GM10266 (cell line): Measurements from ENCODE around the gene BMP2K.

Source experiments
- DNase-seq: peaks from one replicate; pipeline ENCODE4 v3.0.0; 2012; ENCODE audit errors: extremely low spot score
- TF ChIP-seq, protein P1 (sequence below): IDR thresholded peaks from 2 replicates; pipeline ENCODE4 v1.5.1; 2012; ENCODE audit warnings: mild to moderate bottlenecking, low read depth; ENCODE audit not compliant: control insufficient read depth, insufficient read depth; ENCODE audit errors: missing control alignments

Gene BMP2K

DNA sequence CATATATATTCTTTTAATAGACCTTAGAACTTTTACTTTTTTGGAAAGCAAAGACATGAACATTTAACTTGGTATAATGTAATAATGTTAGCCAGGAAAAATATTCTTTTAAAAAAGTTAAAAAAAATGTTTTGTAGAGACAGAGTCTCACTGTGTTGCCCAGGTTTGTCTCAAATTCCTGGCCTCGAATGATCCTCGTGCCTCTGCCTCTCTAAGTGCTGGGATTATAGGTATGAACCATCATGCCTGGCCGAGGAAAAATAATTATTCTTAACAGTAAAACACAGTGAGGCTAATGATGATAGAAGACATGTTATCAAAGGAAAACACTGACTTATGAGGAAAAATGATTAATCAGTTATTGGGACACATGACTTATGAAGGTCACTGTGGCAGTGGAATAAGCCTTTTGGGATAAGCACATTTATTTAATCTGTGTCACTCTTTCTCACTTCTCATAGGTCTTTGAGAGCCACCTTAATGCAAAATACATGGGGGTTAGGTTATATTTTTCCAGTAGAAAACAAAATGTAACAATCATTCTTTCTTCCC is 6.0 kb upstream of the BMP2K start:
- TF ChIP-seq, protein P1, sequence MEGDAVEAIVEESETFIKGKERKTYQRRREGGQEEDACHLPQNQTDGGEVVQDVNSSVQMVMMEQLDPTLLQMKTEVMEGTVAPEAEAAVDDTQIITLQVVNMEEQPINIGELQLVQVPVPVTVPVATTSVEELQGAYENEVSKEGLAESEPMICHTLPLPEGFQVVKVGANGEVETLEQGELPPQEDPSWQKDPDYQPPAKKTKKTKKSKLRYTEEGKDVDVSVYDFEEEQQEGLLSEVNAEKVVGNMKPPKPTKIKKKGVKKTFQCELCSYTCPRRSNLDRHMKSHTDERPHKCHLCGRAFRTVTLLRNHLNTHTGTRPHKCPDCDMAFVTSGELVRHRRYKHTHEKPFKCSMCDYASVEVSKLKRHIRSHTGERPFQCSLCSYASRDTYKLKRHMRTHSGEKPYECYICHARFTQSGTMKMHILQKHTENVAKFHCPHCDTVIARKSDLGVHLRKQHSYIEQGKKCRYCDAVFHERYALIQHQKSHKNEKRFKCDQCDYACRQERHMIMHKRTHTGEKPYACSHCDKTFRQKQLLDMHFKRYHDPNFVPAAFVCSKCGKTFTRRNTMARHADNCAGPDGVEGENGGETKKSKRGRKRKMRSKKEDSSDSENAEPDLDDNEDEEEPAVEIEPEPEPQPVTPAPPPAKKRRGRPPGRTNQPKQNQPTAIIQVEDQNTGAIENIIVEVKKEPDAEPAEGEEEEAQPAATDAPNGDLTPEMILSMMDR = no peak
- DNase-seq = no peak

GRCh38 chr4:78772526-78773091 is 3.5 kb upstream of the BMP2K start:
- TF ChIP-seq, protein P1 = no peak

DNA sequence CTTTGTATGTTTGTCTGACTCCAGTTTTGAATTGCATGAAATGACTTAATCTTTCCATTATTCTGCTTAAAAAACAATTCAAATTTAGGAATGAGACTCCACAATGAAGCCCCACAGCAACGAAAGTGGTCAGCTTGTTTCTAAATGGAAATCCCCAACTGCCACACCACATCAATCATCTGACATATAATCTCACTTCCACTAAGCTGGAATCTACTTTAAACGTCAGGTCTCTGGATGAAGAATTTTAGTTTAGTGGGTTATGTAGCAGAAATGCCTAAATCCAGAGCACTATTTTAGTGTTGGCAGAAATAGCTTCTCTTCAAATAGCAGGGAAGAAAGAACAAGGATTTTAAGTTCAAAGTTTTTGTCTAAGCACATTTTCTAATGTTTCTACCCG is 1.7 kb upstream of the BMP2K start:
- TF ChIP-seq, protein P1 = no peak

More at GRCh38 chr4:78772526-78773091, 3.5 kb upstream of the BMP2K start:
- no peak for DNase-seq

DNA sequence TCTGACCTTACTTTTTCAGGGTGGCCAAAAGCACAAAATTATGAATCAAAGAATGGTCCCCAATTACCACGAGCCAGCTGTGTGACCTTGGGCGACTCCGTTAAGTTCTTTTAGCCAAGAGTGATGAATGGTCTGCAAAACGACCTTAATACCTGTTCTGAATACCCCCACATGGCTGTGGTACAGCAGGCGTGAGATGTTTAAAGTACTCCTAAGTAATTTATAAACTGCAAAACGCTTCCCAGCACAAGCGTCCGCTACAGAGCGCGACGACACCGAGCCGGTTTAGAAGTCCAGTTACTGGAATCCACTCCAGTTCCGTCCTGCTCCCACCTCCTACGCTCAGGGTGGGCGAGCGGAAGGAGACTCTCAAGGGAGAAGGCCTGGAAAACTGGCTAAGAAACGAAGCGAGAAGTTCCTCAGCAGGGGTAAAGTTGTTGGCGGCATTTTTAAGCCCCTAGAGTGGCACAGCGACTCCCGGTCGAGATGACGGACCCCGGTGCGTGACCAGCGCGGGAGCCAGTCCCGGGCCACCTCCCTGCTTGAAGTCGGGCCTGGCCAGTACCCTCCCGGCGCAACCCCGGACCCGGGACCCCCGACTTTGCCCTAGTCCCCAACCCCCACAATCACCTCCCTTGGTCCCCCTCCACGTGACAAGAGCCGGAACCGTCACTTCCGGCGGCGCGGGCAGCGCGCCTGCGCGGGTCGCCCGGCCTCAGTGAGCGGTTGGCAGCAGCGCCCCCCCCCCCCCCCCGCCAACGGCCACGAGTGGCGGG is 659 bp upstream of the BMP2K start:
- TF ChIP-seq, protein P1 = no peak
- DNase-seq = peak; percentile 88

More for the DNA sequence above, 1.7 kb upstream of the BMP2K start:
- DNase-seq = peak; percentile 34

DNA sequence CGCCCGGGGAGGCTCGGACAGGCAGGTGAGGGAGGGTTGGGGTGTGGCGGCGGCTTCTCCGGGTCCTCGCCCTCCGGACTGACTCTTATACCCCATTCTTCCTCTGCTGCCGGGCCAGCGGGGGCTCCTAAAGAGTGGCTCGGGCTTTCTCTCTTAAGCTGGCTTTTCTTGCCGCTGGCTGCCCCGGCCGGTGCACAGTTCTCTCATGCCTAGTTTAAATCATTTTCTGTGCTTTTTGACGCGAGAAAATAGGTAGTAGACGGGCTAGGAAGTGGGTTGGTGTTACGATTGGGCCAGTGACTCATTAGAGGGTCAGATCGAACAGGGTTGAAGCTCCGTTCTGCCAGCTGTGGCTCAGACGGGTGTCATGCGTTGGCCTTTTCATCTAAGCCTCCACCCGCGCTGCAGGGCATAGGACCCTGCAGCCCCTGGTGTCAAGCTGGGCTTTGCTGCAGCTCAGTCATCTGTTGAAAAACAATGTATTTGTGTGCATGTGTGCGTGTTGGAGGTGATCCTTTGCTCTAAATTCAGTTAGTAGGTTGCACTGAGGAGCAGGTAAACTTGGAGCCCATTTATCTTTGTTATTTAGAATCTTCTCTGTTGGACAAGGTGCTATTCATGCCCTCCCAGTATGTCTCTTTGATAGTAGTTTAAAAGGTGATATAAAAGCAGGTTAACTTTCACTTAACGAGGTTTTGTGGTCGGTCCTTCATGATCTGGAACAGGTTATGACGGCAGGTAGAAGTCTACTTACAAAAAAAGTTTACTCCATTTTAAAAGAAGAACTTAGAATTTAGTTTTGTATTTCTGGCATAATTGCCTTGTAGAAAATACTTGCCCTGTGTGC is 802 bp downstream of the BMP2K start:
- peak; percentile 48 for DNase-seq
- TF ChIP-seq, protein P1 = no peak

DNA sequence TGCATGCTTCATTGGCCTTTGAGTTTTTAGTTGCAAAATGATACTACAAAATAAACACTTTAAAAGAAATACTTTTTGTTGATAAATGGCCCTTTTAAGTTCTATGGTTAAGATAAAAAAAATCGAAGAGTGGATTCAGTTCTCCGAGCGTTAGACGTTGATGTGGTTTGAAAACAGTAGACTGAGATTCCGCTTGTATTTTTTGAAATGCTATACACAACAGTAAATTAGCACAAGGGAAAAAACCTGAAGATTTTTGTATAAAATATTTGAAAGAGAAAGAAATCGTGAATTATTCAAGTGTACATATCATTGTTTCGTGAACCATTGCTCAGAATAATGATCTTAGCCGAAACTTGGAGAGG is 1.4 kb downstream of the BMP2K start:
- no peak for DNase-seq
- TF ChIP-seq, protein P1 = no peak
